Testis (tissue), 2 donors: ENCODE measurements around the gene LDLRAD4.

Experiments used
- CTCF ChIP-seq, 3 experiments: fragments of 450-650 bp in 2 of 3; fragments of 200-600 bp in 1 of 3; sonication (generic) in 1 of 3; IDR thresholded peaks; one replicate each; pipeline ENCODE4 v1.5.1; 2016 to 2019; ENCODE audit warnings: antibody characterized with exemption in 3 of 3, mild to moderate bottlenecking in 2 of 3, moderate library complexity in 1 of 3
- POLR2A ChIP-seq: fragments of 450-650 bp; IDR thresholded peaks from one replicate; pipeline ENCODE4 v1.6.1; 2017; ENCODE audit warnings: antibody characterized with exemption, mild to moderate bottlenecking, moderate library complexity

DNA sequence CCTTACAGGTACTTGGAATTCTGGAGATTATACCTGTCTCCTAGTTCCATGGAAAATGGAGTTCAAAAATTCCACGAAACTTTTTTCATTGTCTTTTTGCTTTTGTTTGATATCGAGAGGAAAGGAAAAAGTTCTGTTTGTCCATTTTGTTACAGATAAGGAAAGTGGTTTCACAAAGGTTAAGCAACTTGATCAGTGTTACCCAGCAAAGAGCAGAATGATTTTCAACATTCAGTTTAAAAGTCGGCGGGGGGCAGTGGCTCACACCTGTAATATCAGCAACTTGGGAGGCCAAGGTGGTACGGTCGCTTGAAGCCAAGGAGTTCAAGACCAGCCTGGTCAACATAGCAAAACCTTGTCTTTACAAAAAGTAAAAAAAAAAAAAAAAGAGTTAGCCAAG, 118.8 kb downstream of the LDLRAD4 start:
- TF ChIP-seq CTCF (IDR thresholded peaks at IDR 0.05) (no peak), POLR2A (no peak)
